WI38 (cell line): Measurements from ENCODE around the gene CD2BP2.
"Not testable (repeated sequence)": the region's sequence is repeated elsewhere in the genome, so short reads cannot be mapped to it uniquely, and the experiment has no call there.

ENCODE experiments used
- H3K4me3 ChIP-seq: 2 replicates; pipeline ENCODE4 v1.5.1; 2011; ENCODE audit warnings: low read depth, mild to moderate bottlenecking, control low read depth, low read length
- CTCF ChIP-seq: IDR thresholded peaks from 2 replicates; pipeline ENCODE4 v1.5.1; 2012; ENCODE audit warnings: low read depth, mild to moderate bottlenecking, control low read depth, low read length

CD2BP2 gene

GRCh38 chr16:30342751-30343490, 12.2 kb downstream of the CD2BP2 start:
- H3K4me3 ChIP-seq: no peak overlapping the region
- no peak for TF ChIP-seq CTCF

GRCh38 chr16:30341971-30342370, 13.1 kb downstream of the CD2BP2 start:
- not testable (repeated sequence) for H3K4me3 ChIP-seq

DNA sequence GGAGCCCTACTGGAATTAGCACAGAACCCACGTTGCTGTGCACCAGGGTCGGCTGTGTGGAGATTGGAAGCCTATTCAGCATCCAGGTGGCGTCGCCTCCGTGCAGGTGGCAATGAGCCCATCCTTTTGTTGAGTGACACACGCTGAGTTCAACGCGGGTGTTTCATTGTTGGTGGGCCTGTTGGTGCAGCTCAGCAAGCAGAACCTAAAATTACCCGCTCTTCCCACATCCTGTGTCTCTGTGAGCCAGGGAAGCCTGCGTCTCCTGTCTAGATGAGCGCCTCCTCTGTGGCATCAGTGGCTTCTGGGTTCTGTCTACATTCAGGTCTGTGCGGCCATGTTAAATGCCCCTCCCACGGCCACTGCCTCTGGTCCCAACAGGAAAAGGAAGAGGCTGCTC, 14.5 kb downstream of the CD2BP2 start:
- no peak for TF ChIP-seq CTCF
- no peak overlapping the region for H3K4me3 ChIP-seq

- not testable (repeated sequence) for H3K4me3 ChIP-seq
Measured at GRCh38 chr16:30338715-30339114, 16.4 kb downstream of the CD2BP2 start.

DNA sequence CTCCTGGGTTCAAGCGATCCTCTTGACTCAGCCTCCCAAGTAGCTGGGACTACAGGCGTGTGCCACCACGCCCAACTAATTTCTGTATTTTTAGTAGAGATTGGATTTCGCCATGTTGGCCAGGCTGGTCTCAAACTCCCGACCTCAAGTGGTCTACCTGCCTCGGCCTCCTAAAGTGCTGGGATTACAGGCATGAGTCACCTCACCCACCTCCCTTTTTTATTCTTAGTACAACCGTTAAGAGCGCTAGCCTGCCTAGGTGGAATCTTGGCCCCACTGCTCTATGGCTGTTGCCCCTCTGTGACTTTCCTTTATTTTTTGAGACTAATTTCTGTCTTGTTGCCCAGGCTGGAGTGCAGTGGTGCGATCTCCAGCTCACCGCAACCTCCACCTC, 17.1 kb downstream of the CD2BP2 start:
- not testable (repeated sequence) for H3K4me3 ChIP-seq

DNA sequence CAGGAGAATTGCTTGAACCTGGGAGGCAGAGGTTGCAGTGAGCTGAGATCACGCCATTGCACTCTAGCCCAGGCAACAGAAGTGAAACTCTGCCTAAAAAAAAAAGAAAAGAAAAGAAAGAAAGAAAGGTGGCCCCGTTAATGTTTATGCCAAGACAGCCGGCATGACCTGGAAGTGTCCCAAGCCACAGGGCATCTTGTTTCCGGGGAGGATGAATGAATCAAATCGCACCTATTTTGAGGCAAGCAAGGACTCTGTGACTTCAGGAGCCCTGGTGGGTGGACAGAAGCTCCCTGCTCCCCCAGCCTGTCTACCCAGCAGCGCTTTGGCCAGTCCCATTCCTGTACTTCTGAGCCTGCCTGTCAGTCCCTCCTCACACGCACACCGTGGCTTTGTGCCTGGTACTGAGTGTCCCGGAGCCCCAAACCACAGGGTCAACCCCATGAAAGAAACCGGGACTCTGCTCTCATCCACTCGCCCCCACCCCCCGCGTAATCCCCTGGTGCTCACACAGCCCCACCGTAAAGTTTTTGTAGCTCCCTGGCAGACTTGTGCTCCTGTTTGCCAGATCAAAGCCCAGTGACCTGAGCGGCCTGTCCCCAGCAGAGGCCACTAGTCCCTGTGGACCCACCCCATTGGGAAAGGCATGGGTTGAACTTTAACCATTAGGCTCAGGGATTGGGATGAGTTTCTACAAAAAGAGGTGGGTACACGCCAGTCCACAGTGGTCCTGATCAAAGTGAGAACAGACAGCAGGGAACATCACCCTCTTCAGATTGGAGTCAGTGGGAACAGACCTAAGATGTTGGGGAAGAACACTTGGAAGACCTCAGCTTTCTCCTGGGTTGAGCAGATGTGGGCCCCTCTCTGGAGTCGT, 19.3 kb downstream of the CD2BP2 start:
- no peak for TF ChIP-seq CTCF
- peak overlapping the region; percentile 69 for H3K4me3 ChIP-seq

DNA sequence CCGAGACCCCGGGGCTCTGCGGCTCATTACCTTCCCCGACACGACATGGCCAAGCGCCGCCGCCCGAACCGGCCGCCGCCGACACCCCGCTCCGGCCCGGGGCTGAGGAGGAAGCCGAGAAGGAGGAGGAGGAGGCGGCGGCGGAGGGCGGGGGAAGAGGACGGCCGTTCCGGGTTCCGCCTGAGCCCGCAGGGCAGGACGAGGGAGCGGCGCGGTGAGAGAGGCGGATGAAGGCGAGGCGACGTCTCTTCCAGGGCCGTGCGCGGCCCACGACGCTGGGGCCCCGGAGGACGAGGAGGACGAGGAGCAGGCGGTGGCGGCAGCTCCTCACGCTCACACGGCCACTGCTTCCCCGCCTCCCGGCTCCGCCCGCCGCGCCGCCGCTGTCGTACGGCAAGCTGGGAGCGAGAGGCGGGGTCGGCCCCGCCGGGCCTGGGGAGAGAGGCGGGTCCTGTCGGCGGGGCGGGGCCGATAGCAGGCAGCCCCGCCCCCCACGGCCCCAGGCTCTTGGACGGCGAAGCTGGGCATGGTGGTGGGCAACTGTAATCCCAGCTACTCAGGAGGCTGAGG, 20.0 kb downstream of the CD2BP2 start:
- H3K4me3 ChIP-seq: peak overlapping the region; percentile 69

DNA sequence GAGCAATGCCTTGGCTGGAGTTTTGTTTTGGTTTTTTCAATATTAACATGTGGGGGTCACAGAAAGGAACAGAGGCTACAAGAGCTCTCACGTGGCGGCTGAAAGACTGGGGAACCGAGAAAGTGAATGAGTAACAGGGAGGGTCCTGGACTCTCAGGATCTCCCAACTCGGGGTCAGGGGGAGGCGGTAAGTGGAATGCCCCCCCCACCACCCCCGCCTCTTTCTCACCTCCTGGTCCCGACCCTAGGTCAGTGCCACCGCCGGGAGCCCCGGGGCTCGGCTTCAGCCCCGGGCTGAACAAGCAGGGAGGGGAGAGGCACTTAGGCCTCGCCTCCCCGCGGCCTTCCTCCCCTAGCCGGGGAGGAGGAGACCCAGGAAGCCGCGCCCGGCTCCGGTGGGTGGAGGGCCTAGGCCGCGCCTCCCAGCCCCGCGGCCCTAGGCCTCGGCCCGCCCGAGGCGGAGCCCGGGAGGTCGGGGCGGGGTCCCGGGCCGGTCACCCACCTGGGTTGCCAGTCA, 20.6 kb downstream of the CD2BP2 start:
- H3K4me3 ChIP-seq: peak overlapping the region; percentile 69

DNA sequence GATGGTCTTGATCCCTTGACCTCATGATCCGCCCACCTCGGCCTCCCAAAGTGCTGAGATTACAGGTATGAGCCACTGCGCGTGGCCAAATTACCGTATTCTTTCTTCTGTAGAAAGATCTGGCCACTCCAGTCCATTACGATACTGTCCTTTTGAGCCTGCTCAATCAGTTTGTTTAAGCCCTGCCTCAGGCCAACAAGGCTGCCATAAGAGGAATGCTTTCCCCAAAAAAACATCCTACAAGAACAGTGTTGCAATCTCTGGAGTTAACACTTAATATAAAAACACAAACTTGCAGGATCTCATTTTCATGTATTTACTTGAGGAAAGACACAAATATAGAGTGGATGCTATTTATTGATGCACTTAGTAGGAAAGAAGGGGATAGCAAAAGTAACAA, 30.9 kb downstream of the CD2BP2 start:
- H3K4me3 ChIP-seq: not testable (repeated sequence)

- H3K4me3 ChIP-seq: not testable (repeated sequence)
Measured at GRCh38 chr16:30318647-30319046, 36.5 kb downstream of the CD2BP2 start.

GRCh38 chr16:30310937-30311336, 44.2 kb downstream of the CD2BP2 start:
- not testable (repeated sequence) for H3K4me3 ChIP-seq

DNA sequence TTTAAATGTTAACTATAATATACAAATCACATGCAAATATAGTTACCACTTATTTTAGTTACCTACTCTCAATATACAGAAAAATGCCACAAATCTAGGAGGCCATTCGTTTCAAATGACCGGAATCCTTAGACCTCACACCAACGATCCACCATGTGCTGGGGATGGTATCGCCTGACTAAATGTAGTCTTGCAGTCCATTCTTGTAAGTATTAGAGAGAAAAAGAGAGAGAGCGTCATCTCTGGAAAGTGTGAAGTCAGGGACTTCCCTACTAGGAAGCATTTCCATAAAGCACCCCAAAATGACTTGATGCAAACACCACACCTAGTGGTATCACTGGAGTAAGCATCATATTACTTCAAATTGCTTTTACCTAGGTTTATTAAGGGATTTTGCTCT, 45.9 kb downstream of the CD2BP2 start:
- not testable (repeated sequence) for H3K4me3 ChIP-seq
